Sigmoid colon (tissue), 7 donors: ENCODE measurements around the gene RABGAP1L. TPM values are rescaled to one million over a fixed set of nuclear protein-coding genes. Genes with fewer than 3 reads are reported as not detected.
"Not testable (repeated sequence)": the region's sequence is repeated elsewhere in the genome, so short reads cannot be mapped to it uniquely, and the experiment has no call there.

Source experiments
- DNase-seq: peaks from one replicate; pipeline ENCODE4 v3.0.0-alpha.2; 2019
- H3K27ac ChIP-seq, 4 donors: fragments of 200-600 bp; sonication (generic); one replicate each; pipeline ENCODE4 v1.5.1; 2016 to 2019; ENCODE audit warnings: mild to moderate bottlenecking in 1 of 4
- H3K27me3 ChIP-seq, 3 donors: fragments of 200-600 bp; sonication (generic); one replicate each; pipeline ENCODE4 v1.5.1; 2019; ENCODE audit warnings: mild to moderate bottlenecking in 1 of 3
- H3K36me3 ChIP-seq, 4 donors: fragments of 200-600 bp; sonication (generic); one replicate each; pipeline ENCODE4 v1.5.1; 2016 to 2019
- H3K4me1 ChIP-seq, 4 donors: fragments of 200-600 bp; sonication (generic); one replicate each; pipeline ENCODE4 v1.5.1; 2017 to 2019
- H3K4me3 ChIP-seq, 4 donors: fragments of 200-600 bp; sonication (generic); one replicate each; pipeline ENCODE4 v1.5.1; 2017 to 2019; ENCODE audit warnings: mild to moderate bottlenecking in 2 of 4, moderate library complexity in 1 of 4
- H3K9me3 ChIP-seq, 4 donors: fragments of 200-600 bp in 3 of 4; sonication (generic) in 3 of 4; one replicate each; pipeline versions ENCODE4 v1.5.1 to v1.6.1; 2013 to 2019
- CTCF ChIP-seq, 4 experiments: fragments of 450-650 bp in 3 of 4; fragments of 200-600 bp in 1 of 4; IDR thresholded peaks; one replicate each; pipeline ENCODE4 v1.5.1; 2016 to 2019; ENCODE audit warnings: antibody characterized with exemption in 4 of 4, mild to moderate bottlenecking in 3 of 4, moderate library complexity in 2 of 4
- EP300 ChIP-seq, 4 donors: sonication (generic); formaldehyde crosslinking; IDR thresholded peaks; one replicate each; pipeline ENCODE4 v1.6.1; 2017; ENCODE audit warnings: antibody characterized with exemption in 4 of 4
- POLR2A ChIP-seq, 2 donors: fragments of 450-650 bp; IDR thresholded peaks; one replicate each; pipeline ENCODE4 v1.6.1; 2016; ENCODE audit warnings: antibody characterized with exemption in 2 of 2, mild to moderate bottlenecking in 2 of 2, moderate library complexity in 2 of 2
- POLR2AphosphoS5 ChIP-seq, 4 donors: sonication (generic); formaldehyde crosslinking; IDR thresholded peaks; one replicate each; pipeline ENCODE4 v1.6.1; 2017; ENCODE audit warnings: antibody characterized with exemption in 4 of 4
- whole genome bisulfite sequencing, 2 donors: extraction: QIAGEN DNeasy Blood & Tissue Kit; methylation state at CpG; one replicate each; pipeline ENCODE4 v1.1.7; 2013; 5-methylcytosine and 5-hydroxymethylcytosine counted together
- intact Hi-C: fragments of 100-400 bp; cut with DNase I; formaldehyde crosslinking; loops from one replicate; pipeline ENCODE4 v1.15.1; 2023
- polyA plus RNA-seq, 3 donors: library from polyadenylated mRNA; stranded (reverse); fragments of 200-250 nt; gene quantifications; one replicate each; pipeline ENCODE4 v1.2.3, GENCODE V29; 2013
- total RNA-seq, 4 donors: library from RNA; depleted of rRNA; stranded (reverse); fragments of >200 nt; gene quantifications; one replicate each; pipeline ENCODE4 v1.1.0, GENCODE V29; 2016
- donor health status: healthy with polysubstance abuse.
- donor health status: Bipolar disorder and iron deficiency.
- donor health status: healthy.

Gene RABGAP1L
- total and polyA plus RNA-seq, 7 donors: 25.2 to 42.9 (median 35.4) TPM

DNA sequence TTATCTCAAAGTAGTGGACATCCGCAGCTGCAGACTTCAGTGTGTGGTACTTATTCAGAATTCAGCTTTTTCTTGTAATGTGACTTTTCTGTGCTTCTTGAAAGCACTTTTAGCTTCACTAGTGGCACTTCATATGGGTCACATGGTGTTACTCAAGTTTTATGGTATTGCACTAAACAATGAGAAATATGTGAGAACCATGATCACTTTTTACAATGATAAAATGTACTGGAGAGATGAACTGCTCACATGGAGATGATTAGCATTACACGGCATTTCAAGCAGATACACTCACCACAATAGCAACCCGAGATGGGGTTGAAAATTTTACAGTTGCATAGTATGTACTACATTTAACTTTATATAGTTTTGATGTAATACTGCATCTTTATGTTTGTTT is 248.3 kb downstream of the RABGAP1L start:
- H3K27ac ChIP-seq: no peak overlapping the region
- H3K9me3 ChIP-seq: no peaks in the 10 kb centered on the region
- intact Hi-C loops: no loop called here
- WGBS, 2 donors: 95 to 96% methylated on average over 3 of the region's 3 CpGs
- no peaks in the 10 kb centered on the region for H3K4me1 ChIP-seq
- H3K4me3 ChIP-seq: no peak overlapping the region
- no peaks in the 10 kb centered on the region for H3K36me3 ChIP-seq
- TF ChIP-seq POLR2AphosphoS5 (IDR thresholded peaks at IDR 0.05) (no peak), POLR2A (IDR thresholded peaks at IDR 0.05) (no peak), EP300 (IDR thresholded peaks at IDR 0.05) (no peak), CTCF (IDR thresholded peaks at IDR 0.05) (no peak)
- no peak for DNase-seq
- H3K27me3 ChIP-seq: no peaks in the 10 kb centered on the region

DNA sequence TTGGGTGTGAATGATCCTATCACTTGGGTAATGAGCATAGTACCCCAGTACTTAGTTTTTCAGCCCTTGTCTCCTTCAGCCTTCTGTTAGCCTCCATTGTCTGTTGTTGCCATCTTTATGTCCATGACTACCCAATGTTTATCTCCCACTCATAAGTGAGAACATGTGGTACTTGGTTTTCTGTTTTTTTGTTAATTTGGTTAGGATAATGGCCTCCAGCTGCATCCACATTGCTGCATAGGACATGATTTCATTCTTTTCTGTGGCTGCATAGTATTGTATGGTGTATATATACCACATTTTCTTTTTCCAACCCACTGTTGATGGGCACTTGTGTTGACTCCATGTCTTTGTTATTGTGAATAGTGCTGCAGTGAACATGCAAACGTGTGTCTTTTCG is 248.8 kb downstream of the RABGAP1L start:
- no peak overlapping the region for H3K27ac ChIP-seq
- DNase-seq: no peak
- no peaks in the 10 kb centered on the region for H3K27me3 ChIP-seq
- 66 to 68% methylated on average over 2 of the region's 2 CpGs for WGBS, 2 donors
- H3K36me3 ChIP-seq: no peaks in the 10 kb centered on the region
- H3K4me1 ChIP-seq: no peaks in the 10 kb centered on the region
- intact Hi-C loops: no loop called here
- no peak overlapping the region for H3K4me3 ChIP-seq
- TF ChIP-seq POLR2A (IDR thresholded peaks at IDR 0.05): no peak
- no peak for TF ChIP-seq EP300 (IDR thresholded peaks at IDR 0.05)
- no peak for TF ChIP-seq POLR2AphosphoS5 (IDR thresholded peaks at IDR 0.05)
- no peak for TF ChIP-seq CTCF (IDR thresholded peaks at IDR 0.05)
- no peaks in the 10 kb centered on the region for H3K9me3 ChIP-seq

DNA sequence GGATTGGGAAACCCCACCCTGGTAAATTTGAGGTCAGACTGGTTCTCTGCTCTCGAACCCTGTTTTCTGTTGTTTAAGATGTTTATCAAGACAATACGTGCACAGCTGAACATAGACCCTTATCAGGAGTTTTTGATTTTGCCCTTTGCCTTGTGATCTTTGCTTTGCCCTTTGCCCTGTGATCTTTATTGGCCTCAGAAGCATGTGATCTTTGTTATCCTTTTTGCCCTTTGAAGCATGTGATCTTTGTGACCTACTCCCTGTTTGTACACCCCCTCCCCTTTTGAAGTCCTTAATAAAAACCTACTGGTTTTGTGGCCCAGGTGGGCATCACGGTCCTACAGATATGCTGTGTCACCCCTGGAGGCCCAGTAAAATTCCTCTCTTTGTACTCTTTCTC is 250.5 kb downstream of the RABGAP1L start:
- WGBS, 2 donors: 91 to 92% methylated on average over 3 of the region's 3 CpGs
- H3K4me1 ChIP-seq, DNase-seq, H3K27ac ChIP-seq, intact Hi-C loops, H3K27me3 ChIP-seq, H3K9me3 ChIP-seq, H3K4me3 ChIP-seq, H3K36me3 ChIP-seq: not testable (repeated sequence)

- intact Hi-C loops: no loop called here
- DNase-seq: no peak
- Histone ChIP-seq H3K36me3 (no peaks in the 10 kb centered on the region), H3K9me3 (no peaks in the 10 kb centered on the region), H3K27ac (no peak overlapping the region), H3K27me3 (no peaks in the 10 kb centered on the region), H3K4me1 (no peaks in the 10 kb centered on the region), H3K4me3 (no peak overlapping the region)
- WGBS, 2 donors: 88 to 92% methylated on average over 4 of the region's 4 CpGs
- TF ChIP-seq POLR2A (IDR thresholded peaks at IDR 0.05) (no peak), CTCF (IDR thresholded peaks at IDR 0.05) (no peak)
These were observed 254.3 kb downstream of the RABGAP1L start for GRCh38 chr1:174413632-174414031.

DNA sequence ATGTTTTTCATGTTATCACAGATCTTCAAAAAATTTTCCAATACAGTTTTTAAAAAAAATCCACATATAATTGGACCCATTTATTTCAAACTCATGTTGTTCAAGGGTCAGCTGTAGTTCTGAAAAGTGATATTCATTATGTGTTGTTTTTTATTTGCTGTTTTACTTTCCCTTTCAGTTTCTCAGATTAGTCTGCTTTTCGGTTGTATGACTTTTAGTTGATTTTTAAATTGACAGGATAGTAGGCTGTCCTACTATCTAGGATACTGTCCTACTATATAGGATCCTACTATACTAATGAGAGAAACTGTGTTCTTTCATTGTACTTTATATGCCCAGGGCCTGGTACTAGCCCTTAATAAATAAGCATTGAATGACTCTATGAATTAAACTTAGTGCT is 254.9 kb downstream of the RABGAP1L start:
- no peak for TF ChIP-seq CTCF (IDR thresholded peaks at IDR 0.05)
- TF ChIP-seq POLR2AphosphoS5 (IDR thresholded peaks at IDR 0.05): no peak
- no peak for TF ChIP-seq POLR2A (IDR thresholded peaks at IDR 0.05)
- no peak for TF ChIP-seq EP300 (IDR thresholded peaks at IDR 0.05)
- Histone ChIP-seq H3K36me3 (no peaks in the 10 kb centered on the region), H3K27ac (no peak overlapping the region), H3K9me3 (no peaks in the 10 kb centered on the region), H3K27me3 (no peaks in the 10 kb centered on the region), H3K4me1 (no peaks in the 10 kb centered on the region), H3K4me3 (no peak overlapping the region)
- 31 to 61% methylated on average over 1 of the region's 1 CpG for WGBS, 2 donors
- DNase-seq: no peak
- intact Hi-C loops: no loop called here
